Skeletal muscle satellite cell (primary cell): ENCODE results near the gene CGB7.
"Not testable (repeated sequence)": the region's sequence is repeated elsewhere in the genome, so short reads cannot be mapped to it uniquely, and the experiment has no call there.

Experiments used
- H3K27me3 ChIP-seq: 2 replicates; pipeline ENCODE4 v1.7.0; 2013; ENCODE audit warnings: low read length; ENCODE audit not compliant: control insufficient read depth, insufficient read depth
- H3K36me3 ChIP-seq: 2 replicates; pipeline ENCODE4 v1.7.0; 2013; ENCODE audit warnings: mild to moderate bottlenecking, control low read depth, low read length; ENCODE audit not compliant: insufficient read depth
- H3K4me1 ChIP-seq: 2 replicates; pipeline ENCODE4 v1.7.0; 2013; ENCODE audit warnings: low read length; ENCODE audit not compliant: control insufficient read depth, insufficient read depth
- H3K4me2 ChIP-seq: 2 replicates; pipeline ENCODE4 v1.7.0; 2013; ENCODE audit warnings: mild to moderate bottlenecking, low read length
- H3K4me3 ChIP-seq: 2 replicates; pipeline ENCODE4 v1.7.0; 2013; ENCODE audit warnings: low read length
- H3K9ac ChIP-seq: 2 replicates; pipeline ENCODE4 v1.7.0; 2013; ENCODE audit warnings: mild to moderate bottlenecking, low read depth, low read length, moderate library complexity
- H3K9me3 ChIP-seq: replicated peaks from 2 replicates; pipeline ENCODE4 v1.7.0; 2013; ENCODE audit warnings: mild to moderate bottlenecking, control low read depth, low read length

The CGB7 gene

GRCh38 chr19:49031642-49032301, 25.8 kb downstream of the CGB7 start, which contains the start of gene CGB2:
TSS of gene CGB2 (plus strand) at chr19:49031890. CDS start at chr19:49032096, 206 bp downstream.
- H3K27me3 ChIP-seq, H3K9ac ChIP-seq, H3K4me2 ChIP-seq, H3K36me3 ChIP-seq, H3K4me1 ChIP-seq, H3K4me3 ChIP-seq, H3K9me3 ChIP-seq: not testable (repeated sequence)

GRCh38 chr19:49030323-49030722, 27.2 kb downstream of the CGB7 start:
- H3K27me3 ChIP-seq, H3K9me3 ChIP-seq, H3K36me3 ChIP-seq, H3K9ac ChIP-seq, H3K4me2 ChIP-seq, H3K4me3 ChIP-seq: not testable (repeated sequence)
- H3K4me1 ChIP-seq: peaks cover 11% of the 10 kb centered on the region

- peaks cover 11% of the 10 kb centered on the region for H3K4me1 ChIP-seq
- H3K9me3 ChIP-seq, H3K9ac ChIP-seq, H3K27me3 ChIP-seq, H3K4me3 ChIP-seq, H3K4me2 ChIP-seq, H3K36me3 ChIP-seq: not testable (repeated sequence)
These were observed 27.8 kb downstream of the CGB7 start for GRCh38 chr19:49029749-49030148.

- not testable (repeated sequence) for H3K36me3 ChIP-seq, H3K27me3 ChIP-seq, H3K4me3 ChIP-seq, H3K9ac ChIP-seq, H3K4me2 ChIP-seq, H3K9me3 ChIP-seq
- peaks cover 11% of the 10 kb centered on the region for H3K4me1 ChIP-seq
These were observed 28.9 kb downstream of the CGB7 start for GRCh38 chr19:49028686-49029085.

GRCh38 chr19:49025599-49025998, 31.9 kb downstream of the CGB7 start:
- H3K27me3 ChIP-seq, H3K4me3 ChIP-seq, H3K9ac ChIP-seq, H3K4me2 ChIP-seq, H3K9me3 ChIP-seq, H3K36me3 ChIP-seq: not testable (repeated sequence)
- peaks cover 11% of the 10 kb centered on the region for H3K4me1 ChIP-seq

- H3K36me3 ChIP-seq, H3K9ac ChIP-seq, H3K4me3 ChIP-seq, H3K27me3 ChIP-seq, H3K9me3 ChIP-seq, H3K4me2 ChIP-seq: not testable (repeated sequence)
- H3K4me1 ChIP-seq: peaks cover 11% of the 10 kb centered on the region
These were observed 32.5 kb downstream of the CGB7 start for GRCh38 chr19:49025088-49025487.

- H3K4me1 ChIP-seq, H3K36me3 ChIP-seq, H3K27me3 ChIP-seq, H3K9me3 ChIP-seq, H3K4me2 ChIP-seq, H3K4me3 ChIP-seq, H3K9ac ChIP-seq: not testable (repeated sequence)
These were observed 33.3 kb downstream of the CGB7 start, which contains the start of gene CGB3 for GRCh38 chr19:49024233-49024632. TSS of gene CGB3 (minus strand) at chr19:49024333. CDS start at chr19:49023971, 362 bp downstream.

GRCh38 chr19:49022116-49022515, 35.4 kb downstream of the CGB7 start:
- no peaks in the 10 kb centered on the region for H3K36me3 ChIP-seq
- no peak overlapping the region for H3K4me2 ChIP-seq
- H3K4me1 ChIP-seq: peaks cover 24% of the 10 kb centered on the region
- no peaks in the 10 kb centered on the region for H3K9me3 ChIP-seq
- no peaks in the 10 kb centered on the region for H3K27me3 ChIP-seq
- no peak overlapping the region for H3K4me3 ChIP-seq
- no peak overlapping the region for H3K9ac ChIP-seq

GRCh38 chr19:49020931-49021895, 36.3 kb downstream of the CGB7 start:
- peaks cover 24% of the 10 kb centered on the region for H3K4me1 ChIP-seq
- H3K4me2 ChIP-seq: no peak overlapping the region
- H3K4me3 ChIP-seq: no peak overlapping the region
- H3K9me3 ChIP-seq: no peaks in the 10 kb centered on the region
- no peaks in the 10 kb centered on the region for H3K36me3 ChIP-seq
- H3K9ac ChIP-seq: no peak overlapping the region
- H3K27me3 ChIP-seq: no peaks in the 10 kb centered on the region

GRCh38 chr19:49020342-49020741, 37.2 kb downstream of the CGB7 start:
- H3K4me3 ChIP-seq: no peak overlapping the region
- no peaks in the 10 kb centered on the region for H3K9me3 ChIP-seq
- no peaks in the 10 kb centered on the region for H3K27me3 ChIP-seq
- no peak overlapping the region for H3K9ac ChIP-seq
- peaks cover 21% of the 10 kb centered on the region for H3K4me1 ChIP-seq
- H3K36me3 ChIP-seq: peaks cover 7% of the 10 kb centered on the region
- no peak overlapping the region for H3K4me2 ChIP-seq

GRCh38 chr19:49019242-49019932, 38.2 kb downstream of the CGB7 start:
- H3K9me3 ChIP-seq: no peaks in the 10 kb centered on the region
- peak overlapping the region; percentile 68 for H3K4me3 ChIP-seq
- peaks cover 21% of the 10 kb centered on the region for H3K4me1 ChIP-seq
- H3K4me2 ChIP-seq: peak overlapping the region; percentile 93
- H3K36me3 ChIP-seq: peaks cover 16% of the 10 kb centered on the region
- H3K27me3 ChIP-seq: no peaks in the 10 kb centered on the region
- peak overlapping the region; percentile 59 for H3K9ac ChIP-seq
